ENCODE data around the gene PHKG2.
A peak's percentile ranks its signal among the peaks of the same experiment; 100 is the strongest.

Gene PHKG2

GRCh38 chr16:30761427-30761927, 13.3 kb downstream of the PHKG2 start:
- peak; percentile 66 for DNase-seq (ENCODE audit: low read depth)
- no peak for TF ChIP-seq CTCF (IDR thresholded peaks at IDR 0.05; ENCODE audit: insufficient read depth, low read depth, low read length, missing control alignments)

GRCh38 chr16:30761928-30762902, 14.0 kb downstream of the PHKG2 start, which contains the start of the genes CFAP119 and RNF40:
TSS of gene CFAP119 (minus strand) at chr16:30762062. CDS start at chr16:30761748, 314 bp downstream.
TSS of gene RNF40 (plus strand) at chr16:30762322. CDS start at chr16:30762546, 224 bp downstream.
- H3K4me3 ChIP-seq (ENCODE audit: low read depth, low read length), result peak within 1 kb of the TSS; percentile 89
- TF ChIP-seq CTCF (IDR thresholded peaks at IDR 0.05; ENCODE audit: insufficient read depth, low read depth, low read length, missing control alignments), result no peak
- peak; percentile 96 for DNase-seq (ENCODE audit: low read depth)

More at GRCh38 chr16:30761427-30761927, 13.3 kb downstream of the PHKG2 start:
- H3K4me3 ChIP-seq (ENCODE audit: low read depth, low read length), result peak overlapping the region; percentile 89

- TF ChIP-seq CTCF (IDR thresholded peaks at IDR 0.05; ENCODE audit: insufficient read depth, low read depth, low read length, missing control alignments), result no peak
- no peak for DNase-seq (ENCODE audit: low read depth)
These were observed 14.9 kb downstream of the PHKG2 start for GRCh38 chr16:30762991-30763725.

GRCh38 chr16:30764086-30764485, 15.9 kb downstream of the PHKG2 start:
- H3K4me3 ChIP-seq (ENCODE audit: low read depth, low read length), result no peak overlapping the region
- TF ChIP-seq CTCF (IDR thresholded peaks at IDR 0.05; ENCODE audit: insufficient read depth, low read depth, low read length, missing control alignments), result no peak
- no peak for DNase-seq (ENCODE audit: low read depth)

More at GRCh38 chr16:30762991-30763725, 14.9 kb downstream of the PHKG2 start:
- H3K4me3 ChIP-seq (ENCODE audit: low read depth, low read length), result peak overlapping the region; percentile 89

GRCh38 chr16:30764816-30765465, 16.7 kb downstream of the PHKG2 start:
- H3K4me3 ChIP-seq (ENCODE audit: low read depth, low read length), result no peak overlapping the region
- DNase-seq (ENCODE audit: low read depth), result no peak
- no peak for TF ChIP-seq CTCF (IDR thresholded peaks at IDR 0.05; ENCODE audit: insufficient read depth, low read depth, low read length, missing control alignments)

- H3K4me3 ChIP-seq (ENCODE audit: low read depth, low read length), result no peak overlapping the region
These were observed 18.1 kb downstream of the PHKG2 start for GRCh38 chr16:30766206-30766932.

More at GRCh38 chr16:30766206-30766932, 18.1 kb downstream of the PHKG2 start:
- DNase-seq (ENCODE audit: low read depth), result no peak
- TF ChIP-seq CTCF (IDR thresholded peaks at IDR 0.05; ENCODE audit: insufficient read depth, low read depth, low read length, missing control alignments), result no peak
